Measurements from ENCODE around the gene RXFP2.

GRCh38 chr13:31818236-31818635 lies 78.9 kb downstream of the RXFP2 start:
- TF ChIP-seq CTCF (IDR thresholded peaks at IDR 0.05), result no peak
- TF ChIP-seq POLR2A (IDR thresholded peaks at IDR 0.05), result no peak
